NCI-H1417 (cell line): ENCODE results near the gene GPATCH3.
"Not testable (repeated sequence)": the region's sequence is repeated elsewhere in the genome, so short reads cannot be mapped to it uniquely, and the experiment has no call there.

Experiments used
- DNase-seq, 3 experiments: peaks; one replicate each; lab custom pipeline; 2025; lab: John Stamatoyannopoulos, UW

The GPATCH3 gene, protein sequence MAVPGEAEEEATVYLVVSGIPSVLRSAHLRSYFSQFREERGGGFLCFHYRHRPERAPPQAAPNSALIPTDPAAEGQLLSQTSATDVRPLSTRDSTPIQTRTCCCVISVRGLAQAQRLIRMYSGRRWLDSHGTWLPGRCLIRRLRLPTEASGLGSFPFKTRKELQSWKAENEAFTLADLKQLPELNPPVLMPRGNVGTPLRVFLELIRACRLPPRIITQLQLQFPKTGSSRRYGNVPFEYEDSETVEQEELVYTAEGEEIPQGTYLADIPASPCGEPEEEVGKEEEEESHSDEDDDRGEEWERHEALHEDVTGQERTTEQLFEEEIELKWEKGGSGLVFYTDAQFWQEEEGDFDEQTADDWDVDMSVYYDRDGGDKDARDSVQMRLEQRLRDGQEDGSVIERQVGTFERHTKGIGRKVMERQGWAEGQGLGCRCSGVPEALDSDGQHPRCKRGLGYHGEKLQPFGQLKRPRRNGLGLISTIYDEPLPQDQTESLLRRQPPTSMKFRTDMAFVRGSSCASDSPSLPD

DNA sequence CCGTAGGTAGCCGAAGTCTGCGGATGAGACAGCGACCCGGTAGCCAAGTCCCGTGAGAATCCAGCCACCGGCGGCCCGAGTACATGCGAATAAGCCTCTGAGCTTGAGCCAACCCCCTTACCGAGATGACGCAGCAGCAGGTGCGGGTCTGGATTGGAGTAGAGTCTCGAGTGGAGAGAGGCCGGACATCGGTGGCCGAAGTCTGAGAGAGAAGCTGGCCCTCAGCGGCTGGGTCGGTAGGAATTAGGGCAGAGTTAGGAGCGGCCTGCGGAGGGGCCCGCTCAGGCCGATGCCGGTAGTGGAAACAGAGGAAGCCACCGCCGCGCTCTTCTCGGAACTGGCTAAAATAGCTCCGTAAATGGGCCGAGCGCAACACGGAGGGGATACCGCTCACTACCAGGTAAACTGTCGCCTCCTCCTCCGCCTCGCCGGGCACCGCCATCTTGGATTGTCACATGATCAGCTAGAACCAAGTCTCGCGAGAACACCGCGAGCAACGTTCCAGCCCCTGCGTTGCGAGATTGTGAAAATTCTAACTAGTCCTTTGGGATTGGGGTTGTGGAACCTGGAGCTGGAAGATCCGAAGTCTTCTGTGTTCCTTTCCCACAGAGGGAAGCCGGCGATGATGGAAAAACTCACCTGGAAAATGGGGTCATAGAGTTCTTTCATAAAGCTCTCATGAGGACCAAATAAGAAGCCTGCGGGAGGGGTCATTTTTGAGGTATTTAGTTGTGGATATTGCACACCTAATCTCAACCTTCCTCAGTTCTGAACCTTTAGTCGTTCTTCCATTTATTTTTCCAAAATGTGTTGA, at the start of gene GPATCH3:
Gene GPATCH3 (minus strand): TSS at position 467 of the 814 bp plus-strand sequence. CDS start 25 bp downstream, at position 442.
- DNase-seq, result peak; percentile 89 to 96 (median 96)

GRCh38 chr1:26949926-26950319, 49.7 kb upstream of the GPATCH3 start:
- no peak for DNase-seq

DNA sequence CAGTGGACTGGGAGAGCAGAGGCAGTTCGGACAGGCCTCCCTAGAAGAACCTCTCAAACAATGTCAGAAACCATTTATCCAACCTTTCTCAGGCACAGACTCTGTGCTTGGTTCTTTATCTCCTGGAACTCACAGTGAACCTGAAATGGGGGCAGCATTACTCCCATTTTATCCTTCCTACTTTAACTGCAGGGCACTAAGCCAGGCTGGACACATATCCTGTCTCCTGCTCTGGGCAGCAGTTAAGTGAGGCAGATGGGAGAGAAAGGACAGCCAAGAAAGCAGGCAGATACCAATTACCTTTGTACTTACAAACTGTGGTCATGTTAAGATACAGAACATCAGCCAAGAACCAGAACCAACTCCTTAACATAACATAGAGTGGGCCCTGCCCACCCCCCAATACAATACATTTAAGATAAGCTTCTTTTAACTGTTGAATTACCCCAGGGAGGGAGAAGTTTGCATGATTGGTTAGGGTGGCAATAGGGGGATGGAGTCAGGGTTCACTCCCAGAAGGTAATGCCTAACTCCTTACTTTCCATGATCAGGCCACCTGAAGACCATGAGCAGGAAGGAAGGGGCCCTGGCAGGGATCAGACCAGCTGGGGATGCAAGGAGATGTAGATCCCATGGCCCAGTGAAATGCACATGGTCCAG, 49.1 kb upstream of the GPATCH3 start:
- no peak for DNase-seq

- not testable (repeated sequence) for DNase-seq
These were observed 48.4 kb upstream of the GPATCH3 start for GRCh38 chr1:26948725-26949057.

DNA sequence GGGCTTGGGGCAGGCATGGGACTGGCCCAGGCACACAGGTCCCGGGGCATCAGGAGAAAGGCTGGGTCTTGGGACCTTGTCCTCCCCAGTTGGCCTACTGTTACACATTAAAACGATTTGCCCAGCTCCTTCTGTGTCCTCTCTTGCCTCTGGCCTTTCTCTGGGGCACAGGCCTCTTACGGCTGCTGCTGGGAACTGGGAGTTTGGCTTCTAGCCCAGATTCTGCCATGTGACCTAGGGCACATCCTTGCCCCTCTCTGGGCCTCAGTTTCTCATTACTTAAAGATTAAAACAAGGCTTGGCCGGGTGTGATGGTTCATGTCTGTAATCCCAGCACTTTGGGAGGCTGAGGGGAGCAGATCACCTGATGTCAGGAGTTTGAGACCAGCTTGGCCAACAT, 46.0 kb upstream of the GPATCH3 start:
- no peak for DNase-seq

DNA sequence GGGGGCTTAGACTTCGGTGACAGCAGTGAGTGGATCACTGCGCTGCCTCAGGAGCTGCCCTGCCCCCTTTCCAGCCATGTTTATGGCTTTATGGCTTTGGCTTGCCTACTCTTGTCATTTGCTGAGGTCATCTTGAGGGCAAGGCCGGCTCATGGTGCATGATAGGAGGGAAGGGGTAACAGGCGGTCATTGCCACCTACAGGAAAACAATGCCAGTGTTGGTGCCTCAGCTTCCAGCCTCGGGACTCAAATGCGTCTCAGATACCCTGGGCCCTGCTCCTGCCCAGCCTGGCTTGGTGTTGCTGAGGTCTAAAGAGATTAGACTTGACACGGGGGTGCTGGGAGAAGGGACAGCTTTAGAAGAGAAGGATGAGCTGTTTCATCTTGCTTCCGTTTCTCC, 45.5 kb upstream of the GPATCH3 start:
- no peak for DNase-seq

GRCh38 chr1:26945138-26945537, 44.9 kb upstream of the GPATCH3 start:
- DNase-seq, result no peak

- DNase-seq, result no peak
These were observed 42.4 kb upstream of the GPATCH3 start for GRCh38 chr1:26942656-26943055.

- DNase-seq, result no peak
These were observed 41.0 kb upstream of the GPATCH3 start for GRCh38 chr1:26941311-26941710.

GRCh38 chr1:26938659-26939025, 38.4 kb upstream of the GPATCH3 start:
- no peak for DNase-seq

- no peak for DNase-seq
These were observed 37.9 kb upstream of the GPATCH3 start for GRCh38 chr1:26938004-26938658.

- DNase-seq, result no peak
These were observed 36.6 kb upstream of the GPATCH3 start for GRCh38 chr1:26936823-26937222.

DNA sequence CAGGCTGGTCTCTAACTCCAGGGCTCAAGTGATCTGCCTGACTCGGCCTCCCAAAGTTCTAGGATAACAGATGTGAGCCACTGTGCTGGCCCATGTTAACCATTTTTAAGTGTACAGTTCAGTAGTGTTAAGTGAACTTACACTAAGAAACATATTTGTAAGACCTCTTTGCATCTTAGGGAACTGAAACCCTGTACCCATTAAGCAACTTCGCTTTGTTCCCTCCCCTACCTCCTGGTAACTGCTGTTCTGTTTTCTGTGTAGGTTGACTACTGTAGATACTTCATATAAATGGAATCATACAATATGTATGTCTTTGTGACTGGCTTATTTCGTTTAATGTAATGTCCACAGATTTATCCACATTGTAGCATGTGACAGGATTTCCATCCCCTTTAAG, 32.3 kb upstream of the GPATCH3 start:
- no peak for DNase-seq

- no peak for DNase-seq
These were observed 23.4 kb upstream of the GPATCH3 start for GRCh38 chr1:26923711-26924110.

- no peak for DNase-seq
These were observed 22.6 kb upstream of the GPATCH3 start for GRCh38 chr1:26922901-26923300.

- DNase-seq, result no peak
These were observed 22.1 kb upstream of the GPATCH3 start for GRCh38 chr1:26922431-26922729.

DNA sequence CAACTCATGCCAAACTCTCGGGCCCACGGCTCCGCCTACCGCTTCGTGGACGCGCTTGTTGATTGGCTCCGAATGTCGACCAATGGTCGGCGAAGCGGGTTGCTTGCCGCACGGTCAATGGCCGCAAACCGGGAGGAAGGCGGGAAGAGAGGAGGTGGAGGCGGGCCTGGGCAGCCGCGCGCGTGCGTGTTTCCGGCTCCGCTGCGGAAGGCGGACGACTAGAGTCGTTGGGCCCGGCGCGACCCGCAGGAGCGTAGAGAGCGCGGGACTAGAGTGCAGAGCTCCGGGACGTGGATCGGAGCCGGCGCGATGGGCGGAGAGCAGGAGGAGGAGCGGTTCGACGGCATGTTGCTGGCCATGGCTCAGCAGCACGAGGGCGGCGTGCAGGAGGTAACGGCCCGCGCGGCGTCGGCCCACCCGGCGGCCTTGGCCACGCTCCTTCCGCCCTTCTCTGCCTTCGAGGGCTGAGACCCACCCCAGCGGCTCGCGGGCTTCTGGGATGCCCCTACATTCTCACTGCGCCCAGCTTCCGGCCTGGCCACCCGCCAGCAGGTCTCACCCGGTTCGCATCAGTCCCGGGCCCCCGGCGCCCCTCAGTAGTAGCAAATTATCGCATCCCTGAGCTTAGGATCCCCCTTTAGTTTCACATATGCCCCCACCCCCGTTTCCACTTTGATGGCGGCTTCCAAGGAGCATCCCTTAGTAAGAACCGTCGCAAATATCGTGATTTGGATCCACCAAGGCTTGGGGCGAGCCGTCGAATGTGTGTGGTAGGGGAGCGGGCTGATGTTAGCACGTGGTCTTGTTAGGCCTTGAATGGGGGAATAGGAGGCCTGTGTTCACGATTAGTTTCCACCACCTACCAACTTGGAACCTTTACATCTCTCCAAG, 21.5 kb upstream of the GPATCH3 start, which contains the start of gene NUDC:
Gene NUDC (plus strand): TSS at position 204 of the 891 bp plus-strand sequence. CDS start 106 bp downstream, at position 310.
- DNase-seq, result peak; percentile 96 to 98 (median 97)

DNA sequence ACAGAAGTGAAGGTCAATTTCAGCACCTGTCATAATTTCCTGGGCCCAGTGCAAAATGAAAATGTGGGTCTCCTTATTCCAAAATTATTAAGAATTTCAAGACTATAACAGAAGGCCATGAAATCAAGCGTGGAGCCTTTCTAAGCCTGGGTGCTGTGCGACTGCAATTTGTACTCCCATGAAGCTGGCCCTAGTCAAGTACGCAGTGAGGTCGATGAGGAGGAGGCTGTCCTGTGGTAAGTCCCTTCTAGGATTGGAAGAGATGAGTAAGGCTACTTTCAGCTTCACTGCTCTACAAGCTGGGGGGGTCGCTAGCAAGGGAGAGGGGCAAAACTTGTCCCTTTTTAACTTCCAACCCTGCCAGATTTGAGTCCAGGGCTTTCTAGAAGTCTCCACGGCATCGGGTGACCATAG, 20.9 kb upstream of the GPATCH3 start:
- no peak for DNase-seq

DNA sequence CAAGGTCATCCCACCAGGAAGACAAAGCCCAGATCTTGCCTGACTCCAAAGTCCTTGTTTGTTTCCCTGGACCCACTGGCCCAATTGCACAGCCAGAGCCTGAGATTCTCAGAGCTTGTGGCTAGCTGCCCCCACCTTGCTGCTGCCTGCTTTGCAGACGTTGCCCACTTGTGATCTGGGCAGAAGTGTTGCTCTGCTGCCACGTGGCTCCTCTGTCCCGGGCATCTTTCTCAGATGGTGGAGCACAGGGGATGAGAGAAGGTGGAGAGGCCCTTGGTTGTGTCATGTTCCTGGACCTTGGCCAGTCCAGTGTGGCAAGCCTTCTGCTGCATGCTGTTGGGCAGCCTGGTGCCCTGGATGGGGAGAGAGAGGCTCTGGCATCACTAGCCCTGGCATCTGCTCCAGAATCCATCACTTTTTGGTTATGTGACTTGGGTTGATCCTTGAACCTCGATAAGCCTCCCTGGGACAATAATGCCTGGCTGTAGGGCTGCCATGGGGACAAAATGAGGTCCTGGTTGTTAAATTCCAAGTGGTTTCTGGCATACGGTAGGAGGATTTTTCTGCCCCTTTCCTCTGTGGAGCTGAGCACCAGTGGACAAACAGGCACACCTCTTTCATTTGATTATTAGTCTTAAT, 15.1 kb upstream of the GPATCH3 start:
- no peak for DNase-seq
